NCI-H2107 treated with DMSO at 0.1 percent for 48 hours (cell line): ENCODE measurements around the gene CCND2.

Experiments
- DNase-seq: peaks from one replicate; lab custom pipeline; 2025; ENCODE audit not compliant: unreplicated experiment; lab: John Stamatoyannopoulos, UW

The CCND2 gene

GRCh38 chr12:4256043-4256826 lies 17.3 kb upstream of the CCND2 start:
- DNase-seq: no peak

DNA sequence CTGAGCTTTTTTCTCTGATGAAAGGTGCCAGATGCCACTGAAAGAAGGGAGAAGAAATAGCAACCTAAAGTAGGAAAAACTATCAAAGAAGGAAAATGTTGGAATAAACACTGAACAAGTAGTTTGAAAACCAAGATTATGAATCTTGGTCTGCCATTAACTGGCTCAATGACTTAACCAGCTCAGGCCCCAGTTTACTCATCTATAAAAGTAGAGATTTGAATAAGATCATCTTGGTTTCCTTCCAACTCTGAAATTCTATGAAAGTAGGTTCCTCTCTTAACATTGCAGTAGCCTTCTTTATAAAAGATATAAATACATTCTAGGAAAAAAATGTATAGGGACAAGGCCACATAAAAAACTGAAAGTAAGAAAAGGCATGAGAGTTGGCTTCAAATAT lies 16.1 kb upstream of the CCND2 start:
- DNase-seq: no peak

DNA sequence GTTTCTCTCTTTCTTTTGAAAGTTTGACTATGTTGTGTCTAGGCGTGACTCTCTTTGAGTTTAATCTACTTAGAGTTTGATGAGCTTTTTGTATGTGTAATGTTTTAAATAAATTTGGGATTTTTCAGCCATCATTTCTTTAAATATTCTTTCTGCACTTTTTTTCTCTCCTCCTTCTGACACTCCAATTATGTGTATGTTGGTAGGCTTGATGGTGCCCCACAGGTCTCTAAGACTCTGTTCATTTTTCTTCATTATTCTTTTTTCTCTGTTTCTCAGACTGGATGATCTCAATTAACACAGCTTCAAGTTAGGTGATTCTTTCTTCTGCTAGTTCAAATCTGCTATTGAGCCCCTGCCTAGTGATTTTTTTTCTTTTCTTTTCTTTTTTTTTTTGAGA lies 14.5 kb upstream of the CCND2 start:
- DNase-seq: no peak

GRCh38 chr12:4261655-4262054 lies 11.9 kb upstream of the CCND2 start:
- DNase-seq: no peak

DNA sequence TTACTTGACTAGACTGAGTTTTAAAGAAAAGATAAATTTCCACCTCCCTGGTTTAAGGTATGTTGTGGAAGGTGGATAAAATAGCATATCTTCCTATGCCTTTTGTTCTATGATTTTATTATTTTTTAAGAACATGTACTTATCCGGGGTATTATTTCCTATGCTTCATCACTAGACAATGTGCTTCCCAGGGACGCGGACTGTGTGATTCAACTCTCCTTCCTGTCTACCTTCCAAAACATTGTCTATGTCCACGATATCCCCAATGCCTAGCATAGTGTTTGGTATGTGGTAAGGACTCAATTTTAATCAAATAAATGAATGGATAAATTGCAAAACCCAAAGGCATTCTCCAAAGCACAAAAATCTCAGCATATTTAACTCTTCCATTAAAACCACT lies 8.3 kb upstream of the CCND2 start:
- DNase-seq: no peak

DNA sequence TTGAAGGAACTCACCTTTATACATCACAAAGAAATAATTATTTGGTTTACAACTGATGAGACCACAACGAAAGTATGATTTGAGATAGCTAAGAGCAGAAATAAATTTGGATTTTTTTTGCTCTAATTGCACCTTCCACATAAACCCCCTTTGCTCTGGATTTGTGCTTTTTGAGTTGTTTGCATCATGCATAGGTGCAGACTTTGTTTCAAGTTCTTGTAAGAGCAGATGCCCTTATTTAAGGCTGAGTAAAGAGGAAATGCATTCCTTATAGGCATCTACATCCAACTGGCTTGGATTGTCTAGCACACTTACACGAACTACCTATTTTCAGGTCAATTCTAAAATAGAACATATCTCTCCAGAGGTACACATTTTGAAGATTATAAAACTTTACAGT lies 6.6 kb upstream of the CCND2 start:
- no peak for DNase-seq

GRCh38 chr12:4267704-4268328 lies 5.7 kb upstream of the CCND2 start:
- no peak for DNase-seq

DNA sequence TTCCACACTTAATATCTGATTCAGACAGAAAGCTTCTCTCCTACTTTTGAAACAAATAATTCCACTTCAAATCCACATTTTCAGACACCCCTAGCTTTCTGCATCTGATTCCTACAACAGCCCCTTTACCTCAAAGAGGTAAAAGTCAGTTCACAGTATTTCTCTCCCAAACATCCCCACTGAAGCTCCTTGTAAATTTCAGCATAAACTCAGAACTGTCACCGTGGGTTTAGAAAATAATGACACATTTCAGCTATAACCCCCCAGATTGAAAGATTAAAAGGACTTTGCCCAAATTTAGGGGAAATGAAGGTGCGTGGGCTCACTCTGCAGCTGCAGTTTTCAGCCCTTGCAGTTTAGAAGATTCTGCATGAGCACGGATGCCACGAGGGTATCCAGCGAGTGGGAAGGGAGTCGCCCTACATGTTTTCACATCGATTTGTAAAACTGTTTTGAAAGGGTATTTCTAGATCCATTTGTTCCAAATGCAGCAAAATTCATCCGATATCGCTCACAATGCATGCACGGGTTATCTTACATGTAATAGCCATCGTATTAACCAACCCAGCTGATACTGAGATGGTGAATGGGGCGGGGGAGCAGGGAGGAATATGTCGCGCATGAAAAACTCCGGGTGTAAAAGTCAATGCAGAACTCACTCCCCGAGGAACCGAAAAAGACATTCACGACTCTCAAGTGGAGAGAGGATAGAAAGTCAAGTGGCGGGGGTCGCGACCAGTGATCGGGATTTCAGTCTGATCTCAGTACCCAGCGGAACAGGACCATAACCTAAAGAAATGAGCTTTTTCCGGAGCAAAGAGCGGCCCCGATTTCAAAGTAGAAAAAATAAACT lies 5.0 kb upstream of the CCND2 start:
- DNase-seq: no peak

- DNase-seq: no peak
Measured at GRCh38 chr12:4269279-4269991, 4.1 kb upstream of the CCND2 start.

- DNase-seq: no peak
Measured at GRCh38 chr12:4270016-4270830, 3.3 kb upstream of the CCND2 start.

GRCh38 chr12:4270831-4271716 lies 2.5 kb upstream of the CCND2 start:
- DNase-seq: no peak

- DNase-seq: no peak
Measured at GRCh38 chr12:4271717-4272423, 1.7 kb upstream of the CCND2 start.

- DNase-seq: no peak
Measured at GRCh38 chr12:4272424-4273272, 914 bp upstream of the CCND2 start.

- DNase-seq: no peak
Measured at GRCh38 chr12:4273273-4273651, 300 bp upstream of the CCND2 start.

- DNase-seq: no peak
Measured at GRCh38 chr12:4274396-4275015, 944 bp downstream of the CCND2 start.

- DNase-seq: no peak
Measured at GRCh38 chr12:4275016-4275869, 1.7 kb downstream of the CCND2 start.
